Upper lobe of right lung (tissue), 1 donor: ENCODE results near the gene ZMYND19. TPM values are rescaled to one million over a fixed set of nuclear protein-coding genes. Genes with fewer than 3 reads are reported as not detected.
"Not testable (repeated sequence)": the region's sequence is repeated elsewhere in the genome, so short reads cannot be mapped to it uniquely, and the experiment has no call there.

Source experiments
- ATAC-seq: fragments of 200-7000 bp; cut with Tn5 transposase; one replicate; pipeline ENCODE4 v1.9.1; 2020; ENCODE audit warnings: mild to moderate bottlenecking, moderate library complexity
- DNase-seq: peaks from one replicate; pipeline ENCODE4 v3.0.0-alpha.2; 2020
- H3K27ac ChIP-seq: fragments of 200-600 bp; one replicate; pipeline ENCODE4 v1.8.0; 2022
- H3K27me3 ChIP-seq: fragments of 200-600 bp; one replicate; pipeline ENCODE4 v1.8.0; 2022; ENCODE audit warnings: mild to moderate bottlenecking
- H3K36me3 ChIP-seq: fragments of 200-600 bp; one replicate; pipeline ENCODE4 v1.8.0; 2022
- H3K4me1 ChIP-seq: fragments of 200-600 bp; one replicate; pipeline ENCODE4 v1.8.0; 2022
- H3K4me3 ChIP-seq: fragments of 200-600 bp; one replicate; pipeline ENCODE4 v1.8.0; 2022; ENCODE audit warnings: mild to moderate bottlenecking
- H3K9me3 ChIP-seq: fragments of 200-600 bp; one replicate; pipeline ENCODE4 v1.8.0; 2022
- intact Hi-C: fragments of 100-400 bp; cut with DNase I; formaldehyde crosslinking; loops from one replicate; pipeline ENCODE4 v1.11.0; 2022
- total RNA-seq: library from RNA; stranded (reverse); fragmentation: NEBNext Ultra II Directional; extraction: Animal tissue kit (Norgen Biotek cat#: 25700); gene quantifications from one replicate; pipeline ENCODE4 v1.2.1, GENCODE V29; 2021
- TF ChIP-seq, protein P1 (sequence below): fragments of 200-600 bp; IDR thresholded peaks from one replicate; pipeline ENCODE4 v1.8.0; 2022; ENCODE audit warnings: antibody characterized with exemption
- donor health status: DM: no; HTN: yes; CAD: no; lungs with severe emphysema.

The ZMYND19 gene
- total RNA-seq, 1 donor from 2014 or later: 18.3 TPM

- H3K4me1 ChIP-seq: peaks cover 35% of the 10 kb centered on the region
- H3K9me3 ChIP-seq: no peaks in the 10 kb centered on the region
- TF ChIP-seq, protein P1, sequence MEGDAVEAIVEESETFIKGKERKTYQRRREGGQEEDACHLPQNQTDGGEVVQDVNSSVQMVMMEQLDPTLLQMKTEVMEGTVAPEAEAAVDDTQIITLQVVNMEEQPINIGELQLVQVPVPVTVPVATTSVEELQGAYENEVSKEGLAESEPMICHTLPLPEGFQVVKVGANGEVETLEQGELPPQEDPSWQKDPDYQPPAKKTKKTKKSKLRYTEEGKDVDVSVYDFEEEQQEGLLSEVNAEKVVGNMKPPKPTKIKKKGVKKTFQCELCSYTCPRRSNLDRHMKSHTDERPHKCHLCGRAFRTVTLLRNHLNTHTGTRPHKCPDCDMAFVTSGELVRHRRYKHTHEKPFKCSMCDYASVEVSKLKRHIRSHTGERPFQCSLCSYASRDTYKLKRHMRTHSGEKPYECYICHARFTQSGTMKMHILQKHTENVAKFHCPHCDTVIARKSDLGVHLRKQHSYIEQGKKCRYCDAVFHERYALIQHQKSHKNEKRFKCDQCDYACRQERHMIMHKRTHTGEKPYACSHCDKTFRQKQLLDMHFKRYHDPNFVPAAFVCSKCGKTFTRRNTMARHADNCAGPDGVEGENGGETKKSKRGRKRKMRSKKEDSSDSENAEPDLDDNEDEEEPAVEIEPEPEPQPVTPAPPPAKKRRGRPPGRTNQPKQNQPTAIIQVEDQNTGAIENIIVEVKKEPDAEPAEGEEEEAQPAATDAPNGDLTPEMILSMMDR: no peak
- H3K36me3 ChIP-seq: no peaks in the 10 kb centered on the region
- H3K27me3 ChIP-seq: no peaks in the 10 kb centered on the region
- DNase-seq (peak; percentile 98), ATAC-seq (peak; percentile 87)
- H3K4me3 ChIP-seq: peak within 1 kb of the TSS; percentile 67
- intact Hi-C loops: no loop called here
- H3K27ac ChIP-seq: peak within 1 kb of the TSS; percentile 89
Measured at GRCh38 chr9:137605121-137606004, 15.1 kb upstream of the ZMYND19 start, which contains the start of gene ARRDC1. TSS of gene ARRDC1 (plus strand) at chr9:137605686. CDS start at chr9:137605718, 32 bp downstream.

DNA sequence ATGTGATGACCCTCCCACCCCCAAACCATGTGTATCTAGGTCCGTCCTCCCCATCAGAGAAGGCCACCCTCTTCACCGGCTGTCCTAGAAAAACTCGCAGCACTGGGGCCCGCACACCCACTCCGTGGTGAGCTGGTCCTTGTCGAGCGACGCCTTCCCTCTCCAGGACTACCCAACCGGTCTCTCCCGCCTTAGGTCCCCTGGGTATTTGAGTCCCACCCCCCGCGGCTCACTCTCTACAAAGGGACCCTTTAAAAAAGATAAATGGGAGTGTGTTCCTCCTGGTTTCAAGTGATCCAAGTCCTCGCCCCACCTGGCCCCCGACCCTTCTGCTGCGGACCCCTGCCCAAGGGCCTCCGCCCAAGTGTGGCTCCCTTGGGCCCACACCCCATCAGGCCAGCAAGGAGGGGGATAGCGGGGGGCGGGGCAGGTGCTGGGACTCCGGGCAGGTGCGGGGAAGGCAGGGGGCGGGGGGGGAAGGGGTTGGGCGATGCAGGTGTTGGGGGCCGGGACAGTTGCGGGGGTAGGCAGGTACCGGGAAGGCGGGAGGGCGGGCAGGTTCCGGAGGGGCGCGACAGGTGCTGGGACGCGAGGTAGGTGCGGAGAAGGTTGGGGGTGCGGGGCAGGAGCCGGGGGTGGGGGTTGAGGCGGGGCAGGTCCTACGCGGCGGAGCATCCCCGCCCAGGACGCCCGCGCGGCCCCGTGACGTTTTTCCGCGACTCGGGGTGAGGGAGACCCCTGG is 14.2 kb upstream of the ZMYND19 start:
- Histone ChIP-seq H3K36me3 (no peaks in the 10 kb centered on the region), H3K4me1 (peaks cover 35% of the 10 kb centered on the region), H3K4me3 (peak overlapping the region; percentile 59), H3K9me3 (no peaks in the 10 kb centered on the region), H3K27me3 (no peaks in the 10 kb centered on the region), H3K27ac (no peak overlapping the region)
- TF ChIP-seq, protein P1: no peak
- ATAC-seq (no peak), DNase-seq (no peak)
- intact Hi-C loops: no loop called here

DNA sequence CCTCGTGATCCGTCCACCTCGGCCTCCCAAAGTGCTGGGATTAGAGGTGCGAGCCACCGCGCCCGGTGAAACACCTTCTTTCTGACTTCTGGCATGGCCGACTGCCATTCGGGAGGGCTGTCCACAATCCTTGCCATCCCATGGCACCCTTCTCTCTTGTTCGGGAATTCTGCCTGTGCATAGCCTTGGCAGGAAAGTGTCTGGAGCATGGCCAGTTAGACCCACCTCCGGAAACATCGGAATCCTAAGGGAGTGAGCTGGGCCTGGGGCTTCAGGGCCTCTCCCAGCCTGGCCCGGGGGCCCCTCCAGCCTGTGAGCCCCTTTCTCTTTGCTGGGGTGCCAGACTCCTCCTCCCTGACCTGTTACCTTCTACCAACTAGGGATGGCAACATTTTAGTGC is 13.6 kb upstream of the ZMYND19 start:
- intact Hi-C loops: no loop called here
- TF ChIP-seq, protein P1: no peak

DNA sequence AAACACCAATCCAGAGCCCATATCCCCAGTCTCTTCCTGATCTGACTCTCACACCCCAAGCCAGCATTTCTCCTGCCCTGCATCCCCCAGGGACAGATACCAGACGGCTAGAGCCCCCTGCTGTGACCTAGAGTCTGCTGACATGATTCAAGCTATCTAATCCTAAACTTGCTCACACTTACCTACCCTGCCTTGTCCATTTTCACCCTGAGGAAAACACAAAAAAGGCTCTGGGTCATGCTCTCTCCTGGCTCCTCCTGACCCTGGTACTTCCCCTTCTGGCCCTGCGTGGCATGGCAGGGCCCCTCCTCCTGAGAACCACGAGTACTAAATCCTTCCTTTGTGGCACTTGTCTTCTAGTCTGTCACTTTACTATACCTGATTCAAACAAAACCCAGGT is 12.3 kb upstream of the ZMYND19 start:
- Histone ChIP-seq H3K27me3 (no peaks in the 10 kb centered on the region), H3K9me3 (no peaks in the 10 kb centered on the region), H3K36me3 (no peaks in the 10 kb centered on the region), H3K4me1 (peaks cover 17% of the 10 kb centered on the region), H3K27ac (no peak overlapping the region), H3K4me3 (no peak overlapping the region)
- DNase-seq (no peak), ATAC-seq (no peak)
- intact Hi-C loops: no loop called here
- TF ChIP-seq, protein P1: no peak

More for the DNA sequence above, 13.6 kb upstream of the ZMYND19 start:
- Histone ChIP-seq H3K4me1 (peaks cover 29% of the 10 kb centered on the region), H3K27me3 (no peaks in the 10 kb centered on the region), H3K4me3 (no peak overlapping the region), H3K27ac (no peak overlapping the region), H3K9me3 (no peaks in the 10 kb centered on the region), H3K36me3 (no peaks in the 10 kb centered on the region)
- no peak for DNase-seq
- no peak for ATAC-seq

DNA sequence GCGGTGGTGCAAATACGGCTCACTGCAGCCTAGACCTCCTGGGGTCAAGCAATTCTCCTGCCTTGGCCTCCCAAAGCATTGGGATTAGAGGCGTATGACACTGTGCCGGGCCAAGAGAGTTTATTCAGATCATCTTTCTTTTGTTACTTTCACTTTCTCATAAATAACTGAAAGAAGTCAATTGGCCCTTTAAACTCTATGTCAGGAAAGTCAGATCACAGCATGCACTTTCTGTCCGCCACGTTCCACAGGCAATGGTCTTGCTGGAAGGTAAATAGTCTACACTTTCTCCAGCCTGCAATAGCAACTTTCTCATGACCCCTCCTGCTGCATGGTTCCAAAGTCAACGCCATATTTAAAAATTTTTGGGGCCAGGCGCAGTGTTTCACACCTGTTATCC is 8.6 kb upstream of the ZMYND19 start:
- peaks cover 3% of the 10 kb centered on the region for H3K4me1 ChIP-seq
- intact Hi-C loops: no loop called here
- H3K27ac ChIP-seq: no peak overlapping the region
- H3K27me3 ChIP-seq: no peaks in the 10 kb centered on the region
- TF ChIP-seq, protein P1: no peak
- H3K36me3 ChIP-seq: no peaks in the 10 kb centered on the region
- DNase-seq (no peak), ATAC-seq (no peak)
- H3K9me3 ChIP-seq: no peaks in the 10 kb centered on the region
- H3K4me3 ChIP-seq: no peak overlapping the region

DNA sequence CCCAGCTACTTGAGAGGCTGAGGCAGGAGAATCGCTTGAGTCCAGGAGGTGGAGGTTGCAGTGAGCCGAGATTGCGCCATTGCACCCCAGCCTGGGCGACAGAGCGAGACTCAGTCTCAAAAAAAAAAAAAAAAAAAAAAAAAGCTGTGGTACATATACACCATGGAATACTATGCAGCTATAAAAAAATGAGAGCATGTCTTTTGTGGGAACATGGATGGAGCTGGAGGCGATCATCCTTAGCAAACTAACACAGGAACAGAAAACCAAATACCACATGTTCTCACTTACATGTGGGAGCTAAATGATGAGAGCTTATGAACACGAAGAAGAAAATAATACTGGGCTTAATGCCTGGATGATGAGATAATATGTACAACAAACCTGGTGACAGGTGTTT is 6.3 kb upstream of the ZMYND19 start:
- ATAC-seq, intact Hi-C loops, H3K36me3 ChIP-seq, H3K27ac ChIP-seq, H3K9me3 ChIP-seq, H3K4me1 ChIP-seq, DNase-seq, H3K4me3 ChIP-seq, H3K27me3 ChIP-seq: not testable (repeated sequence)
